AG09309 (cell line): Measurements from ENCODE around the gene S100A1.

ENCODE experiments used
- DNase-seq: peaks from one replicate; pipeline ENCODE4 v3.0.0-alpha.2; 2010; ENCODE audit warnings: low read depth
- H3K4me3 ChIP-seq: 2 replicates; pipeline ENCODE4 v1.5.1; 2011; ENCODE audit warnings: mild to moderate bottlenecking, low read depth, low read length, moderate library complexity; ENCODE audit not compliant: control insufficient read depth
- CTCF ChIP-seq: IDR thresholded peaks from 2 replicates; pipeline ENCODE4 v1.5.1; 2011; ENCODE audit warnings: mild to moderate bottlenecking, low read depth, low read length, inconsistent platforms; ENCODE audit not compliant: insufficient read depth, control insufficient read depth; ENCODE audit errors: missing control alignments

Gene S100A1

DNA sequence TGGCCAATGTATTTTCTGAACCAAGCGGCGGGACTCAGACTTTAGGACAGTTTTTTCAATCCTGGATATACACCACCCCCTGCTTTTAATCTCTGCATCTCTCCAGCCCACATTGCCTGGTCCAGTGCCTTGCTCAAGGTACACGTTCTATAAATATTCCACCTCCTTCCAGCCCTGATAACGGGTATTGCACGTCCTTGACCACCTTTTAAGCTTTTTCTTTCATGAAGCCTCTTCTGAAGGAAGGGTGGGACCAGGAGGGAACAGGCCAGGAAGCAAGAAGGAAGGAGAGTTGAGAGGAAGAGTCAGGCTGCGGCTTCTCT, 18.7 kb upstream of the S100A1 start:
- no peak for TF ChIP-seq CTCF
- DNase-seq = no peak
- H3K4me3 ChIP-seq = peak overlapping the region; percentile 3

- TF ChIP-seq CTCF = no peak
- no peak for DNase-seq
- peak overlapping the region; percentile 69 for H3K4me3 ChIP-seq
These were observed 17.9 kb upstream of the S100A1 start for GRCh38 chr1:153610334-153610733.

- TF ChIP-seq CTCF = no peak
- no peak for DNase-seq
- H3K4me3 ChIP-seq = peak overlapping the region; percentile 69
These were observed 17.4 kb upstream of the S100A1 start for GRCh38 chr1:153610811-153611301.

DNA sequence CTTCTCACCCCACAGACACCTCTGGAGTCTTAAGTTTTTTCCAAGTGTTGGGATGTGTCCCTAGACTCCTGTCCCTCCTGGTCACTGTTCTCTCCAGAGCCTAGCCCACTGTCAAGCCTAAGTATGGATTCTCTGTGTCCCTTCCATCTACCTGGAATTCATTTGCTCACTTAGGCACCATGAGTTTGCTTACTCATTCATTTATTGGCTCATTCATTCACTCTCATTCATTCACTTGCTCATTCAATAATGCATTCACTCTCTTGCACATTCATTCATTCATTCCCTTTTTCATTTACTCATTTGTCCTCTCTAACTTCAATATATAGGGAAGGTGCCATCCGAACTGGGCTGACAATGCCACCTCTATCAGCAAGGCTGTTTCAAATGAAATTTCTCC, 16.9 kb upstream of the S100A1 start:
- DNase-seq = no peak
- no peak for TF ChIP-seq CTCF
- peak overlapping the region; percentile 69 for H3K4me3 ChIP-seq

- H3K4me3 ChIP-seq = peak overlapping the region; percentile 69
- TF ChIP-seq CTCF = no peak
- no peak for DNase-seq
These were observed 16.0 kb upstream of the S100A1 start for GRCh38 chr1:153612111-153612754.

DNA sequence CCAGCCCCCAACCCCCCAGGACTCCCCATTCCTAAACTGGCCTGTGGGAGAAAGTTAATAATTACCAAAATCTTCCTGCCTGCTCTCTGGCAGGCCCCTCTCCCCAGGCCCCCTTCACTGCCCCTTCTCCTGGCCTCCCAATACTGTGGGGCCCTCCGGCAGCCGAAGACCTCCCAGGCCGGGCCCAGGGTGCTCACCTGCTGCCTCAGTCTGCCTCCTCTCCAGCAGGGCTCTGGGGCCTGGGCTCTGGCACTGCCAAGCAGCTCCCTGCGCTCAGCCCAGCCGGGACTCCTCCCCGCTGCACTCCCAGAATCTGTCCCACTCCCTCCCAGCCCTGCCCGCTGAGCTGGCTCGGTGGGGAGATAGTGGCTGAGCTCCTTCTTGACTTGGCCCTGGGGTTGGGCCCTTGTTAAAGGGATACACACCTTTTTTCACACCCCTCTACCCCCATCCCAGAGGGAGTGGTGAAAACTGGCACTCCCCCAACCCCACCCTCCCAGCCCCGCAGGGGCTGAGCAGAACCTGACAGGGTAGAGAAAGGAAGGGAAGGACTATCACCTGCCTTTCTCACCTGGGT, 15.4 kb upstream of the S100A1 start, which contains the start of gene S100A16:
TSS of gene S100A16 (minus strand) at position 383 of the 577 bp plus-strand sequence. CDS start 4,986 bp downstream, outside the sequence.
- H3K4me3 ChIP-seq = peak within 1 kb of the TSS; percentile 69
- DNase-seq = no peak
- no peak for TF ChIP-seq CTCF
